Measurements from ENCODE around the gene CCL25. TPM values are rescaled to one million over a fixed set of nuclear protein-coding genes. Genes with fewer than 3 reads are reported as not detected.

The CCL25 gene
- total and polyA plus RNA-seq, 2 of the 13 experiments (the other 11 are each of a cell fraction or from before 2014, with no cell fraction given): not detected

DNA sequence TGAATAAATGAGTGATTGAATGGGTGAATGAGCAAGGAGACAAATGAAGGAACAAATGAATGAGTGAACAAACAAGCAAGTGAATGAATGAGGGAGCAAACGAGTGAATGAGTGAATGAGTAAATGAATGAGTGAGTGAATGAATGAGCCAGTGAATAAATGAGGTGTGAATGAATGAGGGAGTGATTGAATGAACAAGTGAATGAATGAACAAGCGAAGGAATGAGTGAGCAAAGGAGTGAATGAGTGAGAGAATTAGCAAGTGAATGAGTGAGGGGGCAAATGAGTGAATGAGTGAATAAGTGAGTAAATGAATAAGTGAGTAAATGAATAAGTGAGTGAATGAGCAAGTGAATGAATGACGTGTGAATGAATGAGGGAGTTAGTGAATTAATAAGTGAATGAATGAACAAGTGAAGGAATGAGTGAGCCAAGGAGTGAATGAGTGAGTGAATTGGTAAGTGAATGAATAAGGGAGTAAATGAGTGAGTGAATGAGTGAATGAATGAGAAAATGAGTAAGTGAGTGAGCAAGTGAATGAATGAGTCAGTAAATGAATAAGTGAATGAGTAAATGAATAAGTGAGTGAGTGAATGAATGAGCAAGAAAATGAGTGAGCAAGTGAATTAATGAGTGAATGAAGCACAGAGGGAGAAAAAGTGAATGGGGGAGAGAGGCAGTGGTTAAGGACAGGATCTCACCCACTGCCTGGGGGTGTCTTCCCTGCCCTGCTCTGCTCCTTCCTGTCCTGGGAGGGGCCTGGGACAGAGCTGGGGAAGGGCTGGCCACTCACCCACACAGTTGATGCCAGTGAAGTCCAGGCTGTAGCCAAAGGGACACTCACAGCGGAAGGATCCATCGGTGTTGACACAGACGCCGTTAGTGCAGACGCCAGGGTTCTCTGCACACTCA is 36.4 kb downstream of the CCL25 start:
- POLR2A ChIA-PET: no interaction called here
- Histone ChIP-seq H4K20me1 (ENCODE audit: insufficient read depth, low read length) (no peaks in the 10 kb centered on the region), H3K4me2 (ENCODE audit: low read depth, low read length) (no peak overlapping the region), H3K9ac (ENCODE audit: insufficient read depth, low read depth, low read length) (no peak overlapping the region), H3K9me3 (ENCODE audit: low read length) (no peaks in the 10 kb centered on the region), H3K4me1 (ENCODE audit: insufficient read depth, low read length) (peaks cover 43% of the 10 kb centered on the region), H3K27me3 (ENCODE audit: control insufficient read depth in 1 of 2, insufficient read depth in 2 of 2, low read length in 2 of 2) (no peaks in the 10 kb centered on the region), H3K27ac (ENCODE audit: extremely low read length, insufficient read depth, low read length) (no peak overlapping the region), H2AFZ (ENCODE audit: low read length) (no peak overlapping the region), H3K36me3 (replicated peaks in 1 of 2; ENCODE audit: control insufficient read depth in 1 of 2, insufficient read depth in 2 of 2, low read length in 2 of 2) (no peaks in the 10 kb centered on the region), H3K79me2 (ENCODE audit: insufficient read depth, low read length) (no peaks in the 10 kb centered on the region), H3K4me3 (replicated peaks in 1 of 3; ENCODE audit: insufficient read depth in 1 of 3, low read depth in 2 of 3, low read length in 3 of 3) (no peak overlapping the region)
- no TSS peak for BruUV-seq (replicated peaks)
- 34% methylated on average over 3 of the region's 8 CpGs for WGBS (ENCODE audit: low lambda C conversion rate)
- in situ Hi-C loops (cut with HindIII; ENCODE audit: extremely low pct_ligation_motif_present, low pct_unique_long_range_greater_than_20kb) (no loop called here), intact Hi-C loops (cut with micrococcal nuclease; ENCODE audit: unreplicated experiment) (no loop called here)
- FAIRE-seq (no peak), DNase-seq (ENCODE audit: low spot score) (no peak), ATAC-seq (no peak)
- TF ChIP-seq ZNF24 (IDR thresholded peaks at IDR 0.05) (peak; percentile 87; the same call in 1 of the 2 replicates), ZNF207 (IDR thresholded peaks at IDR 0.05; ENCODE audit: borderline replicate concordance) (0 out of 2 replicates have a peak, but pooled peaks have one; percentile 60), NR2C2 (CRISPR knock-in tag; IDR thresholded peaks at IDR 0.05; ENCODE audit: borderline replicate concordance) (no peak)
- CTCF ChIA-PET (ENCODE audit: low intra/inter-chr PET ratio, low total read pairs): no interaction called here

GRCh38 chr19:8089664-8090601 is 37.4 kb downstream of the CCL25 start:
- intact Hi-C loops (cut with micrococcal nuclease; ENCODE audit: unreplicated experiment) (no loop called here), in situ Hi-C loops (cut with HindIII; ENCODE audit: extremely low pct_ligation_motif_present, low pct_unique_long_range_greater_than_20kb) (no loop called here)
- H3K4me3 ChIP-seq (replicated peaks in 1 of 3; ENCODE audit: insufficient read depth in 1 of 3, low read depth in 2 of 3, low read length in 3 of 3): no peak overlapping the region
- DNase-seq (ENCODE audit: low spot score): no peak
- H3K9me3 ChIP-seq (ENCODE audit: low read length): no peaks in the 10 kb centered on the region; the same call in 1 of the 2 replicates
- no peak for ATAC-seq
- no peak overlapping the region for H2AFZ ChIP-seq (ENCODE audit: low read length)
- WGBS (ENCODE audit: low lambda C conversion rate): 80% methylated on average over 10 of the region's 19 CpGs
- H3K27ac ChIP-seq (ENCODE audit: extremely low read length, insufficient read depth, low read length): no peak overlapping the region
- BruUV-seq (replicated peaks): no TSS peak
- H3K4me1 ChIP-seq (ENCODE audit: insufficient read depth, low read length): peaks cover 40% of the 10 kb centered on the region
- no peak overlapping the region for H3K9ac ChIP-seq (ENCODE audit: insufficient read depth, low read depth, low read length)
- H4K20me1 ChIP-seq (ENCODE audit: insufficient read depth, low read length): no peaks in the 10 kb centered on the region
- ChIA-PET CTCF (ENCODE audit: low intra/inter-chr PET ratio, low total read pairs) (no interaction called here), POLR2A (no interaction called here)
- no peaks in the 10 kb centered on the region for H3K27me3 ChIP-seq (ENCODE audit: control insufficient read depth in 1 of 2, insufficient read depth in 2 of 2, low read length in 2 of 2)
- H3K36me3 ChIP-seq (replicated peaks in 1 of 2; ENCODE audit: control insufficient read depth in 1 of 2, insufficient read depth in 2 of 2, low read length in 2 of 2): no peaks in the 10 kb centered on the region
- H3K4me2 ChIP-seq (ENCODE audit: low read depth, low read length): no peak overlapping the region
- no peaks in the 10 kb centered on the region for H3K79me2 ChIP-seq (ENCODE audit: insufficient read depth, low read length)
- no peak for FAIRE-seq
- TF ChIP-seq ZNF350 (CRISPR knock-in tag; IDR thresholded peaks at IDR 0.05; ENCODE audit: borderline replicate concordance, low read depth): no peak
- TF ChIP-seq ZNF547 (CRISPR knock-in tag; IDR thresholded peaks at IDR 0.05): no peak
- no peak for TF ChIP-seq FUBP1 (CRISPR knock-in tag; IDR thresholded peaks at IDR 0.05; ENCODE audit: borderline replicate concordance)
- TF ChIP-seq NFYC (CRISPR knock-in tag; IDR thresholded peaks at IDR 0.05): peak; percentile 51; the same call in 1 of the 2 replicates
- peak; percentile 33; the same call in 1 of the 2 replicates for TF ChIP-seq ZNF891 (CRISPR knock-in tag; IDR thresholded peaks at IDR 0.05)
- no peak for TF ChIP-seq KDM4B (CRISPR knock-in tag; IDR thresholded peaks at IDR 0.05)
- no peak for TF ChIP-seq ZNF616 (CRISPR knock-in tag; IDR thresholded peaks at IDR 0.05; ENCODE audit: low read depth)
- TF ChIP-seq NFYB (CRISPR knock-in tag; IDR thresholded peaks at IDR 0.05): peak; percentile 41; the same call in 1 of the 2 replicates

Data from HepG2 (cell line).